Measurements from ENCODE around the gene UNC5B.

UNC5B gene

DNA sequence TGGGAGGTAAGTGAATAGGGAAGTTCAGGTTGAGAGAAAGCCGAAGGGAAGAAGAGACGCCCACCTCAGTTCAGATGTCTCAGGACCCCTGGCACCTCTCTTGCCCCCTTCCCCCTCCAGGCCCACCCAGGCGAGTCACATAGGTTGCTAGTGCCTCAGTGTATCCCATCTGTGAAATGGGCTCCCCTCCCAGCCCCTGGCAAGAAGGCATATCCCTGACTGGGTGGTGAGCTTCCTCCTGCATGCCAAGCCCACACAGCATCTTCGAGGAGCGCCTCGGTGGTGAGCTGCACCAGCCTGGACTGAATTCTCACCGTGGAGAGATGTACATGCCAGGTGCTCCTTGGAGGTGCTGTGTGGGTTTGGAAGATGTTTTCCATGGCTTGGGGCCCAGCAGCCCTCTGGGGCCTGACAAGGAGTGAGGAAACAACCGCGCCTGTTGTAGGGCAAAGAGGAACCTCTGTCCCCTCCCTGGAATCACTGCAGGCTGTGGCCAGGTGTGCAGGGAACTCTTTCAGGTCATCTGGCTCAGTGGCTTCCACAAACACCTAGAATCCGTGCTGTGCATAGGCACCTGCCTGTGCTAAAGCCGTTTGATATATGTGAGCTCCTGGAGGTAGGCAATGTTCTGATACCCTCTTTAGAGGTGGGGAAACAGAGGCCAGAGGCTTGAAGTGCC lies 45.1 kb downstream of the UNC5B start:
- TF ChIP-seq, protein P1, sequence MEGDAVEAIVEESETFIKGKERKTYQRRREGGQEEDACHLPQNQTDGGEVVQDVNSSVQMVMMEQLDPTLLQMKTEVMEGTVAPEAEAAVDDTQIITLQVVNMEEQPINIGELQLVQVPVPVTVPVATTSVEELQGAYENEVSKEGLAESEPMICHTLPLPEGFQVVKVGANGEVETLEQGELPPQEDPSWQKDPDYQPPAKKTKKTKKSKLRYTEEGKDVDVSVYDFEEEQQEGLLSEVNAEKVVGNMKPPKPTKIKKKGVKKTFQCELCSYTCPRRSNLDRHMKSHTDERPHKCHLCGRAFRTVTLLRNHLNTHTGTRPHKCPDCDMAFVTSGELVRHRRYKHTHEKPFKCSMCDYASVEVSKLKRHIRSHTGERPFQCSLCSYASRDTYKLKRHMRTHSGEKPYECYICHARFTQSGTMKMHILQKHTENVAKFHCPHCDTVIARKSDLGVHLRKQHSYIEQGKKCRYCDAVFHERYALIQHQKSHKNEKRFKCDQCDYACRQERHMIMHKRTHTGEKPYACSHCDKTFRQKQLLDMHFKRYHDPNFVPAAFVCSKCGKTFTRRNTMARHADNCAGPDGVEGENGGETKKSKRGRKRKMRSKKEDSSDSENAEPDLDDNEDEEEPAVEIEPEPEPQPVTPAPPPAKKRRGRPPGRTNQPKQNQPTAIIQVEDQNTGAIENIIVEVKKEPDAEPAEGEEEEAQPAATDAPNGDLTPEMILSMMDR (IDR thresholded peaks at IDR 0.05; ENCODE audit: insufficient read depth, low read length, poor library complexity, severe bottlenecking): no peak
- DNase-seq (ENCODE audit: extremely low read depth, insufficient read length): no peak
- H3K4me3 ChIP-seq (replicated peaks; ENCODE audit: low read depth, low read length): no peak overlapping the region

GRCh38 chr10:71258046-71258445 lies 45.7 kb downstream of the UNC5B start:
- no peaks in the 10 kb centered on the region; the same call in none of the 2 replicates for H3K27me3 ChIP-seq (replicated peaks; ENCODE audit: control insufficient read depth, insufficient read depth, low read length)
- no peaks in the 10 kb centered on the region for H3K36me3 ChIP-seq (ENCODE audit: control insufficient read depth, insufficient read depth, low read length)
- TF ChIP-seq, protein P1 (IDR thresholded peaks at IDR 0.05; ENCODE audit: insufficient read depth, low read length, poor library complexity, severe bottlenecking): no peak
- no peak overlapping the region for H3K4me3 ChIP-seq (replicated peaks; ENCODE audit: low read depth, low read length)
- DNase-seq (ENCODE audit: extremely low read depth, insufficient read length): no peak

More for the DNA sequence above, 45.1 kb downstream of the UNC5B start:
- no peaks in the 10 kb centered on the region; the same call in none of the 2 replicates for H3K27me3 ChIP-seq (replicated peaks; ENCODE audit: control insufficient read depth, insufficient read depth, low read length)
- H3K36me3 ChIP-seq (ENCODE audit: control insufficient read depth, insufficient read depth, low read length): no peaks in the 10 kb centered on the region

GRCh38 chr10:71258446-71259145 lies 46.2 kb downstream of the UNC5B start:
- H3K36me3 ChIP-seq (ENCODE audit: control insufficient read depth, insufficient read depth, low read length): no peaks in the 10 kb centered on the region
- no peak for DNase-seq (ENCODE audit: extremely low read depth, insufficient read length)
- no peaks in the 10 kb centered on the region; the same call in none of the 2 replicates for H3K27me3 ChIP-seq (replicated peaks; ENCODE audit: control insufficient read depth, insufficient read depth, low read length)
- no peak overlapping the region for H3K4me3 ChIP-seq (replicated peaks; ENCODE audit: low read depth, low read length)
- TF ChIP-seq, protein P1 (IDR thresholded peaks at IDR 0.05; ENCODE audit: insufficient read depth, low read length, poor library complexity, severe bottlenecking): no peak

- H3K4me3 ChIP-seq (replicated peaks; ENCODE audit: low read depth, low read length): no peak overlapping the region
- no peaks in the 10 kb centered on the region; the same call in none of the 2 replicates for H3K27me3 ChIP-seq (replicated peaks; ENCODE audit: control insufficient read depth, insufficient read depth, low read length)
- no peak for DNase-seq (ENCODE audit: extremely low read depth, insufficient read length)
- no peaks in the 10 kb centered on the region for H3K36me3 ChIP-seq (ENCODE audit: control insufficient read depth, insufficient read depth, low read length)
- TF ChIP-seq, protein P1 (IDR thresholded peaks at IDR 0.05; ENCODE audit: insufficient read depth, low read length, poor library complexity, severe bottlenecking): no peak
These were observed 46.9 kb downstream of the UNC5B start for GRCh38 chr10:71259282-71259681.

- H3K36me3 ChIP-seq (ENCODE audit: control insufficient read depth, insufficient read depth, low read length): no peaks in the 10 kb centered on the region
- TF ChIP-seq, protein P1 (IDR thresholded peaks at IDR 0.05; ENCODE audit: insufficient read depth, low read length, poor library complexity, severe bottlenecking): no peak
- no peaks in the 10 kb centered on the region; the same call in none of the 2 replicates for H3K27me3 ChIP-seq (replicated peaks; ENCODE audit: control insufficient read depth, insufficient read depth, low read length)
- no peak overlapping the region for H3K4me3 ChIP-seq (replicated peaks; ENCODE audit: low read depth, low read length)
- no peak for DNase-seq (ENCODE audit: extremely low read depth, insufficient read length)
These were observed 47.6 kb downstream of the UNC5B start for GRCh38 chr10:71259815-71260501.

Measured in GM06990 (cell line).